ENCODE data around the gene ACTRT3.
A peak's percentile ranks its signal among the peaks of the same experiment; 100 is the strongest.

Gene ACTRT3

GRCh38 chr3:169769287-169770181 is at the start of gene ACTRT3:
Gene ACTRT3, minus strand, starts transcription at chr3:169769561. Its CDS starts 41 bp downstream, at chr3:169769520.
- DNase-seq: peak; percentile 69

- DNase-seq: peak; percentile 14
These were observed 49.0 kb upstream of the ACTRT3 start for GRCh38 chr3:169818316-169818715.

GRCh38 chr3:169815590-169816150 is 46.3 kb upstream of the ACTRT3 start:
- no peak for DNase-seq

GRCh38 chr3:169813757-169814517 is 44.6 kb upstream of the ACTRT3 start:
- DNase-seq: peak; percentile 63

GRCh38 chr3:169813278-169813677 is 43.9 kb upstream of the ACTRT3 start:
- peak; percentile 39 for DNase-seq

GRCh38 chr3:169812332-169813235 is 43.2 kb upstream of the ACTRT3 start, which contains the start of the genes LRRC34 and LRRIQ4:
Gene LRRC34, minus strand, starts transcription at chr3:169812904. Its CDS starts 356 bp downstream, at chr3:169812548.
Gene LRRIQ4, plus strand, starts transcription at chr3:169812870. Its CDS starts 9,052 bp downstream, at chr3:169821922.
- peak; percentile 75 for DNase-seq

GRCh38 chr3:169811631-169812331 is 42.4 kb upstream of the ACTRT3 start:
- no peak for DNase-seq

- no peak for DNase-seq
These were observed 40.0 kb upstream of the ACTRT3 start for GRCh38 chr3:169809230-169809795.

- no peak for DNase-seq
These were observed 35.3 kb upstream of the ACTRT3 start for GRCh38 chr3:169804681-169805080.

- DNase-seq: no peak
These were observed 23.0 kb upstream of the ACTRT3 start for GRCh38 chr3:169792359-169792758.

- DNase-seq: no peak
These were observed 21.5 kb upstream of the ACTRT3 start for GRCh38 chr3:169790687-169791429.

GRCh38 chr3:169790219-169790618 is 20.9 kb upstream of the ACTRT3 start:
- DNase-seq: no peak

GRCh38 chr3:169787791-169788190 is 18.4 kb upstream of the ACTRT3 start:
- no peak for DNase-seq

- no peak for DNase-seq
These were observed 17.8 kb upstream of the ACTRT3 start for GRCh38 chr3:169787120-169787519.

- DNase-seq: no peak
These were observed 12.0 kb upstream of the ACTRT3 start for GRCh38 chr3:169781209-169781855.

GRCh38 chr3:169780742-169781141 is 11.4 kb upstream of the ACTRT3 start:
- DNase-seq: no peak

- DNase-seq: no peak
These were observed 8.5 kb upstream of the ACTRT3 start for GRCh38 chr3:169777822-169778221.

- no peak for DNase-seq
These were observed 4.8 kb upstream of the ACTRT3 start for GRCh38 chr3:169774186-169774585.

GRCh38 chr3:169772897-169773816 is 3.8 kb upstream of the ACTRT3 start, which contains the start of gene MYNN:
Gene MYNN, plus strand, starts transcription at chr3:169773396. Its CDS starts 900 bp downstream, at chr3:169774296.
- peak; percentile 91 for DNase-seq
